Fibroblast of upper back skin (primary cell): Measurements from ENCODE around the gene EZR.
"Not testable (repeated sequence)": the region's sequence is repeated elsewhere in the genome, so short reads cannot be mapped to it uniquely, and the experiment has no call there.

Experiments used
- DNase-seq: peaks from one replicate; pipeline ENCODE4 v3.0.0-alpha.2; 2013

The EZR gene

DNA sequence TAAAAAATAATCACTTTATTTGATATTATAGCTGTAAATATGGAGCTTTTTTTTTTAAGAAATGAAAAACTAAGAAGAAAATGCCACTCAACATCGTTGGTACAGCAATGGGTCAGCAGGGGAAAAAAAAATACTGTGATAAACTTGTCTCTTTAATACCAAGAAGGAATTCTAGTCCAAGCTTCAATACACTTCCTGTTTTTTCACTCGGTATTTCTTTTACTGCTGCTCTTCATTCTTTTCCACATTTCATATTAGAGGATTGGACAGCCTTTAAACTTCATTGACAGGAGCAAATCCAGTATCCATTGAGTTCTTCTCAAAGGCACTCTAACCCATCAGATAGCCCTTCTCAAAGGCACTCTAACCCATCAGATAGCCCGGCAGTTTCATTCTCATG lies 22.2 kb upstream of the EZR start:
- no peak for DNase-seq

GRCh38 chr6:158840465-158840864 lies 21.3 kb upstream of the EZR start:
- no peak for DNase-seq

GRCh38 chr6:158839796-158840195 lies 20.6 kb upstream of the EZR start:
- no peak for DNase-seq

GRCh38 chr6:158838790-158839189 lies 19.6 kb upstream of the EZR start:
- not testable (repeated sequence) for DNase-seq

DNA sequence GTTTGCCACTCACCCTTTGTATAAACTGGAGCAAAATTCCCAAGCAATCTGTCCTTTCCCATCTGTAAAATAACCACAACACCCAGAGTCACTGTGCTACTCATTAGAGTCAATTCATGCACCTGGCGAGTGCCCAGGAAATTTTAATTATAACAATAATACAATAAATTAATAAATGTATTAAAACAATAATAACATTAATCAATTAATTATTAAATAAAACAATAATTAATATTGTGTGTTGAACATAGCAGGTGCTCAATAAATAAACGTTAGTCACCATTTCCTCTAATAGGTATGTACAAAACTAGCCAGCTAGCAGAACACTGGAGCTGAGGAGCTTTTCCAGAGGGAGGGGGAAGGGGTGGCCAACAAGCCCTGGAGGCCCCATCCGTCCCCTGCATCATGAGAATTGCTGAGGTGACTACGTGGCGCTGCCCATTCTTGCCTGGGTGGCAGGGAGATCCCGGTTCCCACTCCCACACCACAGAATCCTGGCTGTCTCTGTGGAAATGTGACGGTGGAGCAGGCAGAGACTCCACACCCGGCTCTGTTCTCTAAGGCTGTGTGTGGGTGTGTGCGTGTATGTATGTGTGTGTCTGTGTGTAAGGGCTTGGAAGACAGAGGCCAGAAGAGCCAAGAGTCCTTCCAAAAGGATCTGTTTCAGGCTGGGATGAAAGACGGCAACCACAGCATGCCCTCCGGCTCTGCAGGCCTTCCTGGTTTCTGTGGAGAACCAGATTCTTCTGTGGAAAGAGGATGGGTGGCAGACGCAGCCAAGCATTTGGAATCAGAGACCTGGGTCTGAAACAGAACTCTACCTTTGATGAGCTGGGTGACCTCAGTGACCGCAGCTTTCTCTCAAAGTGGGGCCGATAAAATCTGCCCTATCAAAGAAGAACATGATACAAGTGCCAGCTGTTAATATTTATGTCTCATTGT lies 18.8 kb upstream of the EZR start:
- no peak for DNase-seq

DNA sequence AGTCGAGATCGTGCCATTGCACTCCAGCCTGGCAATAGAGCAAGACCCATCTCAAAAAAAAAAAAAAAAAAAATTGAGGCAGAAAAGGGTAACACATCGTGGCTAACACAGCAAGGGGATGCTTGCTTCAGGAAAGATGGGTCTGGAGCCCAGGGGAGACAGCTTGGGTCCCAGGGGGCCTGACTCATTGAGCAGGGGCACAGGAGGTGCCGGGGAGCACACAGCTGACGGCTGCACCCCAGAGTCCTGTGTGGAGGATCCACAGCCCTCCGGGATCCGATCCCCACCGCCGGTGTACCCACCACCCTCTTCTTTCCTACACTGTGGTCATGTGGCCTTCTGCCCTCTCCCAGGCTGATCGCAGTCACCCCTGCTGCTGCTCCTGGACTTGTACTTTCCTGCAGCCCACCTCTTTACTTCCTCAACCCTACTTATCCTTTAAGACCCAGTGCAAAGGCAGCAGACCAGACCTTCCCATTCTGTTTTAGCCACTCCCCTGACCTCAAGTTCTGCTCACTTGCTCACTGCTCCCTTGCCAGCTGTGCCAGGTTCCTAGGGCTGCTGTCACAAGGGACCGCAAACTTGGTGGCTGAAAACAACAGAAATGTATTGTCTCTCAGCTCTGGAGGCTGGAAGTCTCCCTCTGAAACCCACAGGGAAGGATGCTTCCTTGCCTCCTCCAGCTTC lies 17.6 kb upstream of the EZR start:
- no peak for DNase-seq

- DNase-seq = no peak
Measured at GRCh38 chr6:158835616-158836221, 16.6 kb upstream of the EZR start.

GRCh38 chr6:158834675-158835385 lies 15.7 kb upstream of the EZR start:
- DNase-seq = no peak

DNA sequence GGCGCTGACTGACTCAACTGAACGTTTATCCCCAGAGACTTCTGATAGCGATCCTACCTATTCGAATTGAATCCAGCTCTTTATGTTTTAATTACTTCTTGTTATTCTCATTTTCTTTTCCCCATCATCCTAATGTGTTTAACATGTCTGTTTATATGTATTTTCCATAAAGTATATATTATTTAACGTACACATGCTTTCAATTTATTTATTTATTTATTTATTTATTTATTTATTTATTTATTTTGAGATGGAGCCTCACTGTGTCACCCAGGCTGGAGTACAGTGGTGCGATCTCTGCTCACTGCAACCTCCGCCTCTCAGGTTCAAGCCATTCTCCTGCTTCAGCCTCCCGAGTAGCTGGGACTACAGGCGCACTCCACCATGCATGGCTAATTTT lies 13.6 kb upstream of the EZR start:
- DNase-seq = not testable (repeated sequence)

DNA sequence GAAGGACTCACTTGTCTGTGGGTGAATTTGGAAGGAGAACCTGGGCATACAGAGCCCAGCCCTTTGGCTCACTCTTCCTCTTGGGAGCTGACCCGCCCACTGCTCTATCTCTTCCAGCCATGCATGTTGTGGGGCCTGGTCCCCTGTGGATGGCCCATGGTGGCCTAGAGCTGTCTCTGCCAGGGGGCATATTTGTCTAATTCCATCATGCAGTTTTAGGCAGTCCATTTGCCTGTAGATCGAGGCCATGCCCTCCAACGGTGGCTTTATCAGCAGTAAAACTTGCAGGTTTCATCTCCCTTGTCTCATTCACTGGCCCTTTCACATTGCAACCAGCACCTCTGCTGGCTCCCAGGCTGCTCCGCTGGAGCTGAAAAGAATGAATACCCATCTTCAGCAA lies 12.9 kb upstream of the EZR start:
- DNase-seq = no peak

- DNase-seq = no peak
Measured at GRCh38 chr6:158831571-158831970, 12.4 kb upstream of the EZR start.

DNA sequence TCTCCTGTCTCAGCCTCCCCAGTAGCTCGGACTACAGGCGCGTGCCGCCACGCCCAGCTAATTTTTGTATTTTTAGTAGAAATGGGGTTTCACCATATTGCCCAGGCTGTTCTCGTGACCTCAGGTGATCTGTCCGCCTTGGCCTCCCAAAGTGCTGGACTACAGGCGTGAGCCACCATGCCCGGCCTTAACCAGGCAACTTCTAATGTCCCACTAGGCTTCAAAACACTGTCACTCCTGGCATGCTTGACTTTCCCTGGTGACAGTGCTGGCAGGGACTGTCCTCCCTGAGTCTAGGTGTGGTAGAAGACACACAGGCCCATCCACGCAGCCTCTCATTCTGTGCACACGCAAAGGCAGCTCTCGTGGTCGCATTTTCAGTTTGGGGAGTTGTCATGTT lies 11.6 kb upstream of the EZR start:
- no peak for DNase-seq

GRCh38 chr6:158828807-158829206 lies 9.6 kb upstream of the EZR start:
- DNase-seq = no peak

- DNase-seq = no peak
Measured at GRCh38 chr6:158826819-158827501, 7.8 kb upstream of the EZR start.

DNA sequence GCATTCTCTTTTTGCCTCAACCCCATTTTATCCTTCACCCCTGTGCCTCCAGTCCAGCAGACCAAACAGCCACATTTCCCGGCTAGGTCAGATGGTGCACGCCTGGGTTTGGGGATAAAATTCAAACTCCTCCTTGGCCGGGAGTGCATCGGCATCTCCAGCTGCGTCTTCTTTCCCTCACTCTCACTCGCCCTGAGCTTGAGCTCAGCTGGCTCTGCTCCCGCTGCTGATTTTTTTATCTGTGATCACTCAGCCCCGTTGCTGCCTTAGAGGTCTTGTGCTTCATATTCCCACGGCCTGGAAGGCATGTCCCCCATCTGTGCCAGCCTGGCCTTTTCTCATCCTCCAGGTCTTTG lies 6.8 kb upstream of the EZR start:
- peak; percentile 27 for DNase-seq

GRCh38 chr6:158825038-158825950 lies 6.1 kb upstream of the EZR start:
- DNase-seq = no peak

- DNase-seq = not testable (repeated sequence)
Measured at GRCh38 chr6:158823616-158824015, 4.4 kb upstream of the EZR start.

DNA sequence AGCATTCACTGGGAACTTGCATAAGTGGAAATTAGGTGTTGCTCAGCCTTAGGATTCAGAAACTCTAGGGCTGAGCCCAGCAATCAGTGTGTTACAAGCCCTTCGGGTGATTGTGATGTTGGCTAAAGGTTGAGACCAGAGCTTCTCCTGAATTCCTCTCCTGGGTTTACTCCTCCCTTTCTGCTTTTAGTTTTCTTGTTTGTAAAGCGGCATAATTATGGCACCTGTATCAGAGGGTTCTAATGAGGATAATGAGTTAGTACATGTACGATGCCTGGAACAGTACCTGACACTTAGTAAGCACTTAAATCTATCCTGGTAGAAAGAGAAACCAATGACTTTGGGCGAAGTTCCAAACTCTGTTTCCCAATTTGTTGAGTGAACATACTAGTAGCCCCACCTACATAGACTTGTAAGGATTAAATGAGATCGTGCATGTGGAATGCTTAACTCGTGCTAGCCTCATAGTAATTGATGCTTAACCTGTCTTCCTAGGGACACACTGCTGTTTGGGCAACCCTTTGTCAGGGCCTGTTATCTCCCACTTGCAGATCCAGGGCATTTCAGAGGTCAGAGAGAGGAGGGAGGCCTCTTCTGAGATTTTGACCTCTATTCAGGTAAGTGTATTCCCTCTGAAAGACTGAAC lies 932 bp upstream of the EZR start:
- DNase-seq = no peak

- DNase-seq = peak; percentile 56
Measured at GRCh38 chr6:158818581-158819212, 471 bp downstream of the EZR start.
